GM19023 (cell line): ENCODE results near the gene TBC1D10A.

ENCODE experiments used
- ATAC-seq: cut with Tn5 transposase; IDR thresholded peaks from one replicate; pipeline ENCODE4 v1.9.1; 2021; ENCODE audit warnings: mild to moderate bottlenecking, moderate library complexity; ENCODE audit not compliant: unreplicated experiment

The TBC1D10A gene

GRCh38 chr22:30286813-30287647, 39.7 kb downstream of the TBC1D10A start:
- ATAC-seq = no peak

GRCh38 chr22:30286331-30286730, 40.4 kb downstream of the TBC1D10A start:
- no peak for ATAC-seq

- ATAC-seq = no peak
Measured at GRCh38 chr22:30285846-30286200, 40.9 kb downstream of the TBC1D10A start.

- ATAC-seq = no peak
Measured at GRCh38 chr22:30285176-30285845, 41.4 kb downstream of the TBC1D10A start.

- ATAC-seq = no peak
Measured at GRCh38 chr22:30284666-30285065, 42.1 kb downstream of the TBC1D10A start.

GRCh38 chr22:30284172-30284571, 42.6 kb downstream of the TBC1D10A start:
- no peak for ATAC-seq

- no peak for ATAC-seq
Measured at GRCh38 chr22:30283342-30283741, 43.4 kb downstream of the TBC1D10A start.

GRCh38 chr22:30282616-30283046, 44.1 kb downstream of the TBC1D10A start:
- no peak for ATAC-seq

GRCh38 chr22:30280505-30280904, 46.2 kb downstream of the TBC1D10A start:
- no peak for ATAC-seq

- ATAC-seq = no peak
Measured at GRCh38 chr22:30279932-30280331, 46.8 kb downstream of the TBC1D10A start.

- no peak for ATAC-seq
Measured at GRCh38 chr22:30279046-30279788, 47.5 kb downstream of the TBC1D10A start.

GRCh38 chr22:30277547-30278344, 49.0 kb downstream of the TBC1D10A start:
- ATAC-seq = no peak

- ATAC-seq = no peak
Measured at GRCh38 chr22:30276039-30276438, 50.7 kb downstream of the TBC1D10A start.

- no peak for ATAC-seq
Measured at GRCh38 chr22:30275625-30276024, 51.1 kb downstream of the TBC1D10A start.

GRCh38 chr22:30274437-30274812, 52.3 kb downstream of the TBC1D10A start:
- no peak for ATAC-seq

- ATAC-seq = no peak
Measured at GRCh38 chr22:30273711-30274436, 52.9 kb downstream of the TBC1D10A start.

- ATAC-seq = no peak
Measured at GRCh38 chr22:30272781-30273601, 53.8 kb downstream of the TBC1D10A start.

- no peak for ATAC-seq
Measured at GRCh38 chr22:30270832-30271231, 55.9 kb downstream of the TBC1D10A start.

GRCh38 chr22:30268331-30268730, 58.4 kb downstream of the TBC1D10A start:
- no peak for ATAC-seq
